CD4-positive, alpha-beta T cell treated with Interleukin-15 for 4 hours (primary cell): Measurements from ENCODE around the gene BMP3.
"Not testable (repeated sequence)": the region's sequence is repeated elsewhere in the genome, so short reads cannot be mapped to it uniquely, and the experiment has no call there.

Experiments used
- DNase-seq: peaks from one replicate; pipeline ENCODE4 v3.0.0-alpha.2; 2020; ENCODE audit warnings: low spot score

BMP3 gene

GRCh38 chr4:81030061-81030980, at the start of gene BMP3:
TSS of gene BMP3 (plus strand) at chr4:81030708. CDS start at chr4:81031285, 577 bp downstream.
- no peak for DNase-seq

DNA sequence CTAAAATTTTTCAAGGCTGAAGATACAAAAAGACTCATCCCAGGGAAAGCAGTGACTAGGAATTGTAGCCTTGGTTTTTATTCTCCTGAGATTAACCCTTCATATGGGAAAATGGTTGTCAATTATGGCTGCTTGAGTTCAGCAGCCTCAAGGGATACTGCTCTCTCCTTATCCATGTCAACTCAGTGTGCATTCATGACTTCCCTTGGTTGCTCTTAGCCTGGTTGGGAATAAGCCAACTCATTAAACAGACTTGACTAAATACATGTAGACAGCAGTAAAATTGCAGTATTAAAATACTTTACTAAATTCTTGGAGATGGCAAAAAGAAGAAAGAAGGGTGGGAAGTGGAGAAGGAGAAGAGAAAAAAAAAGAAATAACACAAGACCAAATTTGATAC, 44.5 kb upstream of the BMP3 start:
- DNase-seq, result no peak

- DNase-seq, result peak; percentile 57
These were observed 40.5 kb upstream of the BMP3 start for GRCh38 chr4:80989921-80990544.

GRCh38 chr4:80990851-80991250, 39.7 kb upstream of the BMP3 start:
- no peak for DNase-seq

DNA sequence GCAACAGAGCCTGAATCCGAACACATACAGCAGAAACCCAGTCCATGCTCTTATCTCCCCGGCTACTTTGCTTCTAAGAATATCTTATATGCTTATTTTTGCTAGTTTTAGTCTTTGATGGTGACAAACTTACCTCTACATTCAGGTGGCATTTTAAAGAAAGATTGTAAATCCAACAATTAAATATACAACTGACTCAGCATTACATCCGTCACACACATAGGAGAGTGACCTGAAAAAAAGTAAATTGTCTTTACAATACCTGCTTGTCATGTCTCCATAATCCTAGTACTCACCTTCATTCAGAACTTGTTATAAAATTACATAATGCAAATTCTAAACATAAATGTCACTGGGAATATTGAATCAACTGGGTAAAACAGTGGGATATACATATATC, 30.6 kb upstream of the BMP3 start:
- no peak for DNase-seq

GRCh38 chr4:81003597-81004111, 26.9 kb upstream of the BMP3 start:
- no peak for DNase-seq

- DNase-seq, result no peak
These were observed 23.1 kb upstream of the BMP3 start for GRCh38 chr4:81007417-81007816.

DNA sequence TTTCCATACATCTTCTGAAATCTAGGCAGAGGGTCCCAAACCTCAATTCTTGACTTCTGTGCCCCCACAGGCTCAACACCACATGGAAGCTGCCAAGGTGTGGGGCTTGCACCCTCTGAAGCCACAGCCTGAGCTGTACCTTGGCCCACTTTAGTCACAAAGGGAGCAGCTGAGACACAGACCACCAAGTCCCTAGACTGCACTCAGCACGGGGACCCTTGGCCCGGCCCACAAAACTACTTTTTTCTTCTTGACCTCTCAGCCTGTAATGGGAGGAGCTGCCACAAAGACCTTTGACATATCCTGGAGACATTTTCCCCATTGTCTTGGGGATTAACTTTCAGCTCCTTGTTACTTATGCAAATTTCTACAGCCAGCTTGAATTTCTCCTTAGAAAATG, 13.9 kb upstream of the BMP3 start:
- not testable (repeated sequence) for DNase-seq

- DNase-seq, result no peak
These were observed 11.5 kb upstream of the BMP3 start for GRCh38 chr4:81019006-81019405.

- DNase-seq, result no peak
These were observed 9.2 kb upstream of the BMP3 start for GRCh38 chr4:81021142-81021944.

DNA sequence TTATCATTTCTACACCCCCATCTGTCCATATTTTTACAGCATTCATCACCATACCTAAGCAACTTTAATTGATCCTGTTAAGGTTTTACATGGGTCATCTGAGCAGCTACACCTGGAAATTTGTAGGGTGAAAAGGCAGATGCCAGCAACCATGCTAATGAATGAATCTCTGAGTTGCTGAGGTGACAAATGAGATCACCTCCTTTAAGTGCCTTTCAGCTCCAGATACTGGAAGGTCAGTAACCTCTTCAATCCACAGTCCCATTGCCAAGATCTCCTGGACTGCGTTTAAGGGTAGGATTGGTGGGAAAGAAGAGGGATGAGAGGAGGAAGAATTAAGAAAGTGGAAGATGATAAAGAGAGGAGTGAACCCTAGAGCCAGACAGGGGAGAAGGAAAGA, 8.5 kb upstream of the BMP3 start:
- no peak for DNase-seq

GRCh38 chr4:81023484-81023883, 7.0 kb upstream of the BMP3 start:
- DNase-seq, result no peak

DNA sequence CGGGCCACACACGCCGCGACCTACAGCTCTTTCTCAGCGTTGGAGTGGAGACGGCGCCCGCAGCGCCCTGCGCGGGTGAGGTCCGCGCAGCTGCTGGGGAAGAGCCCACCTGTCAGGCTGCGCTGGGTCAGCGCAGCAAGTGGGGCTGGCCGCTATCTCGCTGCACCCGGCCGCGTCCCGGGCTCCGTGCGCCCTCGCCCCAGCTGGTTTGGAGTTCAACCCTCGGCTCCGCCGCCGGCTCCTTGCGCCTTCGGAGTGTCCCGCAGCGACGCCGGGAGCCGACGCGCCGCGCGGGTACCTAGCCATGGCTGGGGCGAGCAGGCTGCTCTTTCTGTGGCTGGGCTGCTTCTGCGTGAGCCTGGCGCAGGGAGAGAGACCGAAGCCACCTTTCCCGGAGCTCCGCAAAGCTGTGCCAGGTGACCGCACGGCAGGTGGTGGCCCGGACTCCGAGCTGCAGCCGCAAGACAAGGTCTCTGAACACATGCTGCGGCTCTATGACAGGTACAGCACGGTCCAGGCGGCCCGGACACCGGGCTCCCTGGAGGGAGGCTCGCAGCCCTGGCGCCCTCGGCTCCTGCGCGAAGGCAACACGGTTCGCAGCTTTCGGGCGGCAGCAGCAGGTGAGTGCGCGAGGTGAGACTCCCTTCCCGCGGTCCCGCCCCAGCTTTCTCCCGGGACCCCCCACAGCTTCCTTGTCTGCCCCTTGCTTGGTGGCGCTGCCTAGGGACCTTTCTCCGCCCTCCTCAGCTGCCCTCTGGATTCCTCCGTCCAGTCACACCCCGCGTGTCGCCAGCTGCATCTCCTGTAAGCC, 678 bp downstream of the BMP3 start:
- DNase-seq, result no peak

DNA sequence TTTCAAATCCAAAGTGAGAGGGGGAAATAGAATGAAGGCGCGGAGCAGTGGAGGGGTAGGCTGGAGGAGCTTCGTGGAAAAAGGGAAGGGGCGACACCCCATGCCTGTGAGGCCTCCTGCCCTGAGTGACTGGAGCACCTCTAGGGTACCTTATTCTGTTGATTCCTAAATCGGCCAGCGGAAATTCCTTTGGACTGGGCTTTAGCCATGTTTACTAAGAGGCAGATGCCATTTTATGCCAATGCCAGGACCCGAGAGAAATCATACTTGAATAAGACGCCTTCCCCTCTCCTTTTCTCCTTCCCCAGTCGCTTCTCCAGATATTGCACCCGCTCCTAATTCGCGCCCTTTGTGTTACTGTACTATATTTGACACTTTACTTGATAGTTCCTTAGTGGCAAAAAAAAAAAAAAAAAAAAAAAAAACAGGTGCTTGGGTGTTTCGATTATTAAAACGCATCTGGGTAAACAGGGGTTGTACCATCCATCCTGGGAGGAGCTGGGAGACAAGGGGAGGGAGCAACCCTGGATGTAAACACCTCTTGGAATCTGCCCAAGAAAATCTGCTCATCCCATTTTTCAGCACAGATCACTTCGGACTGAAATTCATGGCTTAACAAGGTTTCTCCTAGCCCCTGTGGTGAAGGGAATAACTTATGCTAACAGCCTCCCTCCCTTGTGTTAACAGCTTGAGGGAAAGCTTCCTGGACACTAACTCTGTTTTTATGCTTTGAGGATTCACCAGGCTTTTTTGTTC, 1.5 kb downstream of the BMP3 start:
- no peak for DNase-seq

- DNase-seq, result no peak
These were observed 2.5 kb downstream of the BMP3 start for GRCh38 chr4:81032771-81033684.

GRCh38 chr4:81038636-81039350, 8.3 kb downstream of the BMP3 start:
- no peak for DNase-seq

GRCh38 chr4:81039351-81039972, 9.0 kb downstream of the BMP3 start:
- DNase-seq, result no peak

DNA sequence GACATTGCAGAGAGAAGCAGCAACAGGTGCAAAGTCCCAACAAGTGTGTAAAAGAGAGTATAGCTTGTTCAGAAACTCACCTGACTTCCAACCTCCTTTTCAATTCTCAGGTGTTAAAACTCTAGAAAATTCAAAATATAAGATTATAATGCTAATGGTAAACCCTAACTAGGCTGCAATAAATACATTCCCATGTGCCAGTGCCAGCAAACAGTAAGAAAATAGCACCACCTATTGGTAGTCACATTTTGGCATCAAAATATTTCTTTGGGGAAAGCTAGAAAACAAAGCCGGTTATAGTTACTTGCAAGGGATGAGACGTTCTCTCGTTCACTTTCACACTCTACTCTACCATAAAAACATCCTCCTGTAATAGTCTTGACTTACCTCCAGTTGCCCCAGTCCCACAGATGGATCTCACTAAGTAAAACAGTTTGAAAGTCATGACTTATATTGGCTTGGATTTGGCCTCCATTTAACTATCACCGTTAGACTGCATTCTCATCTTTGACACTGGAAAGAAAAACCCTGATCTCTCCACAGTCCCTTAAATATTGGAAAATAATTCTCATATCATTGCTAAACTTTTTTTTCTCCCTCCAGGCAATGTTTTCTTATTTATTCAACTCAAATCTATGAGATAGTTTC, 9.6 kb downstream of the BMP3 start:
- peak; percentile 36 for DNase-seq
